GM12873 (cell line): ENCODE results near the gene CLTB.

Experiments
- TF ChIP-seq, protein P1 (sequence below): IDR thresholded peaks from 2 replicates; pipeline ENCODE4 v1.5.1; 2012; ENCODE audit warnings: low read depth, mild to moderate bottlenecking, moderate library complexity, low read length, control low read depth; ENCODE audit not compliant: insufficient read depth; ENCODE audit errors: missing control alignments

CLTB gene

DNA sequence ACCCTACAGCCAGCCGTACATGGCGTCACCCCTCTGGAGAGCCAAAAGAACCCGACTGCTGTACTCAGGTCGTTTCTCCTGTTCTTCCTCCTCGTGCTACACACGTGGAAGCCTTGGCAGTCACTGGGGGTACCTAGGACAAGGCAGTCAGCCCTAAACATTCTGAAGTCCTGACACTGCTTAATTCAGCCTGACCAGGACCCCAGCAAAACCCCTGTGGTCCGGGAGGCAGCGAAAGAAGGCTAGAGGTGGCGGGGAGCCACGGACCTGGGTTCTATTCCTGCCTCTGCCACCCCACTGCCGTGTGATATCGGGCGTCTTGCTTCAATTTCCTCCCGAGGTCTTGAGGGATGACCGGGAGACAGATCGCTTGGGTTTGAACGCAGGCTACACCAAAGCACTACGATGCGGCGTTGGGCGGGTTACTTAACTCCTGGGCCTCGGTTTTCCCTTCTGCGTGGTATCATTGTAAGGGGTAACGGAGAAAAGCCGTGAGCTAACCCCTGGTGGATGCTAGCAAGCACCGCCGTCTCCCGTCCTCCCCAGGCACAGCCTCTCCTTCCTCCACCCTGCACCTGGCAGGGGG, 51.5 kb downstream of the CLTB start:
- TF ChIP-seq, protein P1, sequence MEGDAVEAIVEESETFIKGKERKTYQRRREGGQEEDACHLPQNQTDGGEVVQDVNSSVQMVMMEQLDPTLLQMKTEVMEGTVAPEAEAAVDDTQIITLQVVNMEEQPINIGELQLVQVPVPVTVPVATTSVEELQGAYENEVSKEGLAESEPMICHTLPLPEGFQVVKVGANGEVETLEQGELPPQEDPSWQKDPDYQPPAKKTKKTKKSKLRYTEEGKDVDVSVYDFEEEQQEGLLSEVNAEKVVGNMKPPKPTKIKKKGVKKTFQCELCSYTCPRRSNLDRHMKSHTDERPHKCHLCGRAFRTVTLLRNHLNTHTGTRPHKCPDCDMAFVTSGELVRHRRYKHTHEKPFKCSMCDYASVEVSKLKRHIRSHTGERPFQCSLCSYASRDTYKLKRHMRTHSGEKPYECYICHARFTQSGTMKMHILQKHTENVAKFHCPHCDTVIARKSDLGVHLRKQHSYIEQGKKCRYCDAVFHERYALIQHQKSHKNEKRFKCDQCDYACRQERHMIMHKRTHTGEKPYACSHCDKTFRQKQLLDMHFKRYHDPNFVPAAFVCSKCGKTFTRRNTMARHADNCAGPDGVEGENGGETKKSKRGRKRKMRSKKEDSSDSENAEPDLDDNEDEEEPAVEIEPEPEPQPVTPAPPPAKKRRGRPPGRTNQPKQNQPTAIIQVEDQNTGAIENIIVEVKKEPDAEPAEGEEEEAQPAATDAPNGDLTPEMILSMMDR = no peak

DNA sequence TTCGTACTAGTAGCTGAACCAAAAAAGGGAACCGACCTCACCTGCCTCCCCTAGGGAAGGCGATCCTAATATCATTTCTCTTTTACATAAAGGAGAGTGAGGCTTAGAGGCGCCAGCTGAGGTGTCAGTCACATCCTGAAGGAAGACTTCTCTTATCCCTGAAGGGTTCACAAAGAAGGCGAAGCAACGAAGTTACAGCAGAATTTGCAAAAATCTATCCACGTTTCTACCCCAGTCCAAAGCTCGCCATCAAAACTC, 54.2 kb downstream of the CLTB start:
- TF ChIP-seq, protein P1 = no peak

DNA sequence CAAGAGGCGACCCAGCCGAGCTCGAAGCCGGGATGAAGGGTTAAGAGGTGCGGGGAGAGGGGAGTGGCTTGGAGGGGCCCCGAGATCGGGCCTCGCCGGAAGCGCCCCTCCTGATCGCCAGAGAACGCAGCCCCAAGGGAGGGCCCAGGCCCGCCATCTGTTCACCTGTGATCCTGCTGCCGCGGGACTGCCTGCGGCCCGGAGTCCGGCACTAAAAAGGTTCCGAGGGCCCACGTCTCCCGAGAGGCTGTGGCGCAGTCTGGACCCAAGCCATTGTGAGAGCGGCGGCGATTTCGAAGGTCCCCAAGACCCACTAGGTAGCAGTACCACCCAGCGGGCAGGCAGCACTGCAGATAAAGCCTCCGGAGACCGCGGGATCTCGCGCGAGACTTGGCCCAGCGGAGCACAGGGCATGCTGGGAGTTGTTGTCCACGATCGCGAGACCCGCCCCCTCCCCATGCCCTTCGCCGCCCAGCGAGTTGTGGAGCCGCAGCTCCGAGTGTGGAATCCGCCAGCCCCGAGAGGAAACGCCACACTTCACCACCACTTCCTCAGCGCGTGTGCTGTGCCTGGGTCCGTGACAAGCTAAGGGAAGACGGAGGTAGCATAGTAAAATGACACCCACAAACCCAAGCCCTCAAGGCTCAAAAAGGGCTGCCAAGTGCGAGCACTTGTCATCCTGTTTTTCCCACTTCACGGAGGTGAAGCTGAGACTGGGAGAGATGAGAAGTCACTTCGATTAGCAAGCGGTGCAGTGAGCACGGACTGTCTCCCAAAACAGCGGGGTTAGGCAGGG, 54.7 kb downstream of the CLTB start, which contains the start of gene KIAA1191:
Gene KIAA1191 (minus strand): TSS at position 328 of the 796 bp plus-strand sequence. CDS start 2,256 bp downstream, outside the sequence.
- TF ChIP-seq, protein P1 = peak; percentile 25

DNA sequence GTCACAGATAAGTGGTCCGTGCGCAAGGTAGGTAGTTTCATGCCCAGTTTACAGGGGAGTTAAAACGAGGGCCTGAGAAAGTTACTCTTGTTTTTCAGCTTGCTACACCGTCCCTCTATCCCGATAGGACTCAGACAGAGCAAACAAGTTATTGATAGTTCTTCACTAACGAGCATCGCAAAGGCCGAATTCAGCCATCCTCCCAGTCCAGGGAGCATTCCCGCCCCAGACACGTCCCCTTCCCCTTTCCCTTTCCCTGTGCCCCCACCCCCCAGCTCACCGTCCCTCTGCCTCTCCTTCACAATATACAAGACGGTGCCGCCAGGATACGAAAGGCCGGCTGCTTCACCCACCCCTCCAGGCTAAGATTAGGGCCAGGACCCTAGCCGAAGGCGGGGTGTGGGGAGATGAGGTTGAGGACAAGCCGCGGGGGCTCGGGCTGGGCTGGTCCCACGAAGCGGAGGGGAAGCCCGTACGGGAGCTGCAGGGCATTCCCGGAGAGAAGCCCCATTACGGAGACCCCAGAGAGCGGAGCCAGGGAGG, 55.4 kb downstream of the CLTB start:
- TF ChIP-seq, protein P1 = no peak

DNA sequence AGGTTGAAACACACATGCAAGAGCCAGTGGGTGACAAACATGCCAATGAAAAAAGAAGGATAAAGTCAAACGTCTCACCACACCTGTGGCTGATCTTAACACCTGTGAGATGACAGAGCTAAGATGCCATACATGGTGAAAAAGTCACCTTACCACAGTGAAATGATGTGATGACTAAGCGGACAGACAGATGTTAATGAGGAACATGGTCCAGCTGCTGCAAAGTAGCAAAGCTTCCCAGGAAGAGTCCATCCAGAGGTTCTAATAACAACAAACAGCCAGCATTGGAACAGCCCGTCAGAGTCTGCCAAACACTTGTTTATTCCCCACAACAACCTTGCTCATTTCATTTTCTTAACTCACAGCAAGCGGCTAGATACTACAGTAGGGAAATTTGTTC, 56.7 kb downstream of the CLTB start:
- TF ChIP-seq, protein P1 = no peak

DNA sequence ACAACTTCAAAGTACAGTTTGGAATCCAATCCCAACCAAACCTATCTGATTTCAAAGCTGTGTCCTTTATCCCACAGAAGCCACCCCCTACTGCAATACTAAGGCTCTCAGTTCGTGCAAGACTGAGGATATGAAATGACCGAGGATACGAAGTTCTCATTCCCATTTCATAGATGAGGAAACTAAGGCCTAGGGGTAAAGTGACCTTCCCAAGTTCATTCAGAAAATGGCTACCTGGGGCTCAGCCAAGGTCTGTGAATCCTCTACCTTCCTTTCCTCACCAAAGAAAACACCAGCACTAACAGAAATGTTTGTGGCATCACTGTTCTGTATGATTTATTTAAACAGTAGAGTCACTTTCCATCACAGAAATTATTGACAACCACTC, 60.2 kb downstream of the CLTB start:
- TF ChIP-seq, protein P1 = no peak

DNA sequence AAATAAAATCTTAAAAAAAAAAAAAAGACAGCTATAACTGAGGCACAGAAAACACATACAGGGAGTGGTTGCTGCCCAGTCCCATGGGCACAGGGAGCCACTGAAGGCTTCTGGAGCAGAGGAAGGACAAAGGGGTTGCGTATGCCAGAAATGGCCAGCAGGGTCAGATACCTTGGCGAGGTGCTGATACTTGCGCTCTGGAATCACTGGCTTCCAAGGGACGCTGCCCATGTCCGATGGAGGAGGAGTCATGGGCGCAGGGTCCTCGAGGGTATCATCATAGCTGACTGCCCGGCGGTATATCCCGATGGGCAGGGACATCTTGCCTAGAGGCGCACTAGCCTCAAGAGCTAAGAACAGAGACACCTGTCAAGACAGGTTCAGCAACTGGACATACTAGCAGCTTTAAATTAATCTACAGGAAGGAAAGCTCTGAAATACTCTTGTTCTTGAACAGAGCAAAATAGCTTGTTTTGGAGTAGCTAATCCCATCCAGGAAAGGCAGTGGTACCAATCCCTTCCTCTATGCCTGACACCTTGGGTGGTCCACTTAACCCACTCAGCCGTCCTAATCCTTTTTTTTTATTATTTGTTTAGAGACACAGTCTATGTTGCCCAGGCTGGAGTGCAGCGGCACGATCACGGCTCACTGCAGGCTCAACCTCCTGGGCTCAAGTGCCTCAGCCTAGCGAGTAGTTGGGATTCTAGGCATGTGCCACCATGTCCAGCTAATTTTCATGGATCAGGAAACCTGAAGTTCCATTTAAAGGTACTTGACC, 60.8 kb downstream of the CLTB start:
- TF ChIP-seq, protein P1 = peak; percentile 16
